ENCODE data around the gene PUDP.
A peak's percentile ranks its signal among the peaks of the same experiment; 100 is the strongest.

The PUDP gene

DNA sequence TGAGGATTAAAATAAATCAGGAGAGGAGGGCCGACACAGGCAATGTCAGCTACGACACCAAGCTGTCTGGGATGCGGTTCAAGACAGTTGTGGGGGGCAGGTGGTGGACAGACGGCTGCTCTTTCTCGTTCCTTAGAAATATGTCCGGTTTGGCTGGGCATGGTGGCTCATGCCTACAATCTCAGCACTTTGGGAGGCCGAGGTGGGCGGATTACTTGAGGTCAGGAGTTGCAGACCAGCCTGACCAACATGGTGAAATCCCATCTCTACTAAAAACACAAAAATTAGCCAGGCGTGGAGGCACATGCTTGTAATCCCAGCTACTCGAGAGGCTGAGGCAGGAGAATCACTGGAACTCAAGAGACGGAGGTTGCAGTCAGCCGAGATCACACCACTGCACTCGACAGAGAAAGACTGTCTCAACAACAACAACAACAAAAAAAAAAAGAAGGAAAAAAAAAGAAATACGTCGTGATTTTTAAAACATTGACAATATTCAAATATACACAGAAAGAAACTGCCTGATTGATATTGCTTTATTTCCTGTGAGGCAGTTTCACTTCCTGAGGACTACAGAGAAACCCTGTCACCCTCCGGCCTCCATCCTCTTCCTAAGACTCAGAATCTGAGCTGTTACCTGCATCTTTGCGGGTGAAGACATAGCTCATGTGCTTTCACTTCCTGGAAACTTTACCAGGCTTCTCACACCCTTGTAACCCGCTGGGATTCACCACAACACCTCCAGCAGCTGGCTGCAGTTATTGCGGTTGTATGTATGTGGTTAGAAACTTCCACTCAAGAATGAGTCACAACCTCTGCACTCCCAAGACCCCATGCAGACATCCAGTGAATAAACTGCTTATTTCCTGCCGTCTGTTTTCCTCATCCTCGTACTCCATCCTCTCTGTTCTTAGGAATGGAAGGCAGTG is 64.2 kb downstream of the PUDP start:
- peaks cover 35% of the 10 kb centered on the region for H3K4me1 Mint-ChIP-seq
- no peak overlapping the region for H3K4me3 Mint-ChIP-seq
- no peaks in the 10 kb centered on the region for H3K9me3 Mint-ChIP-seq
- TF ChIP-seq, protein P1, sequence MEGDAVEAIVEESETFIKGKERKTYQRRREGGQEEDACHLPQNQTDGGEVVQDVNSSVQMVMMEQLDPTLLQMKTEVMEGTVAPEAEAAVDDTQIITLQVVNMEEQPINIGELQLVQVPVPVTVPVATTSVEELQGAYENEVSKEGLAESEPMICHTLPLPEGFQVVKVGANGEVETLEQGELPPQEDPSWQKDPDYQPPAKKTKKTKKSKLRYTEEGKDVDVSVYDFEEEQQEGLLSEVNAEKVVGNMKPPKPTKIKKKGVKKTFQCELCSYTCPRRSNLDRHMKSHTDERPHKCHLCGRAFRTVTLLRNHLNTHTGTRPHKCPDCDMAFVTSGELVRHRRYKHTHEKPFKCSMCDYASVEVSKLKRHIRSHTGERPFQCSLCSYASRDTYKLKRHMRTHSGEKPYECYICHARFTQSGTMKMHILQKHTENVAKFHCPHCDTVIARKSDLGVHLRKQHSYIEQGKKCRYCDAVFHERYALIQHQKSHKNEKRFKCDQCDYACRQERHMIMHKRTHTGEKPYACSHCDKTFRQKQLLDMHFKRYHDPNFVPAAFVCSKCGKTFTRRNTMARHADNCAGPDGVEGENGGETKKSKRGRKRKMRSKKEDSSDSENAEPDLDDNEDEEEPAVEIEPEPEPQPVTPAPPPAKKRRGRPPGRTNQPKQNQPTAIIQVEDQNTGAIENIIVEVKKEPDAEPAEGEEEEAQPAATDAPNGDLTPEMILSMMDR (IDR thresholded peaks at IDR 0.05; ENCODE audit: unreplicated experiment in 3 of 3) = no peak
- H3K27me3 Mint-ChIP-seq (ENCODE audit: low read depth) = no peaks in the 10 kb centered on the region
- peak overlapping the region in 2 of 3 experiments; percentile 9 to 56 for H3K27ac Mint-ChIP-seq
- H3K36me3 Mint-ChIP-seq (ENCODE audit: low read depth) = peaks cover 19% of the 10 kb centered on the region

DNA sequence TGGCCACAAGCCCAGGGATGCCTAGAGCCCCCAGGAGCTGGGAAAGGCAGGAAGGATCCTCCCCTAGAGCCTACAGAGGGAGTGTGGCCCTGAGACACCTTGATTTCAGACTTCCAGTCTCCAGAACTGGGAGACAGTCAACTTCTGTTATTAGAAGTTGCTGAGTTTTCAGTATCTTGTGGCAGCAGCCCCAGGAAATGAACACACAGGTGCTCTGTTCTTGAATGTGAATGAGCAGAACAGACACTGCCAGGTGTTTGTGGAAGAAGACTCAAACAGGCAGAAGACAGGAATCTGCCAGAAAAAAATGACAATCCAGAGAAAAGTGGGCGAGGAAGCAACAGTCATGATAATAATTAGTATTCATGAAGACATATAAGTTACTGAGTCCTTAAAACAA is 64.9 kb downstream of the PUDP start:
- H3K36me3 Mint-ChIP-seq (ENCODE audit: low read depth) = peaks cover 19% of the 10 kb centered on the region
- TF ChIP-seq, protein P1 (IDR thresholded peaks at IDR 0.05; ENCODE audit: unreplicated experiment in 3 of 3) = no peak
- no peaks in the 10 kb centered on the region for H3K9me3 Mint-ChIP-seq
- H3K4me1 Mint-ChIP-seq = peaks cover 30% of the 10 kb centered on the region
- no peak overlapping the region for H3K4me3 Mint-ChIP-seq
- peak overlapping the region in 2 of 3 experiments; percentile 9 to 56 for H3K27ac Mint-ChIP-seq
- no peaks in the 10 kb centered on the region for H3K27me3 Mint-ChIP-seq (ENCODE audit: low read depth)

DNA sequence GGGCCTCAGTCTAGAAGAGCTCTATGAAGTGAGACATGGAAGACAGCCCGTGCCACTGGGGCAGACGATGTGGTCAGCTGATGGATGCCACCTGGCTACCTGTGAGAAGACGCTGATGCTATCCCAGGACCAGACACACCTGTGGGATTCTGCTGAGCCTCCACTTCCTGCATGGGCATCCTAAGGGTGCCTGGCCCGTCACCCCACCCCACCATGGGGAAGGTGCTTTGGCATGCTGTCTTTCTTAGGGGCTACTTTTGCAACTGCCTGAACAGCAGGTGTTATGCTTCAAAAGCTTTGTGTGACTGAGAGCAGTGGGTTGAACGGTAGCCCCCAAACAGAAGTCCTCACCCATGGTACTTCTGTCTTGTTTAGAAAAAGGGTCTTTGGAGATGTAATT is 65.4 kb downstream of the PUDP start:
- H3K27ac Mint-ChIP-seq = no peak overlapping the region

DNA sequence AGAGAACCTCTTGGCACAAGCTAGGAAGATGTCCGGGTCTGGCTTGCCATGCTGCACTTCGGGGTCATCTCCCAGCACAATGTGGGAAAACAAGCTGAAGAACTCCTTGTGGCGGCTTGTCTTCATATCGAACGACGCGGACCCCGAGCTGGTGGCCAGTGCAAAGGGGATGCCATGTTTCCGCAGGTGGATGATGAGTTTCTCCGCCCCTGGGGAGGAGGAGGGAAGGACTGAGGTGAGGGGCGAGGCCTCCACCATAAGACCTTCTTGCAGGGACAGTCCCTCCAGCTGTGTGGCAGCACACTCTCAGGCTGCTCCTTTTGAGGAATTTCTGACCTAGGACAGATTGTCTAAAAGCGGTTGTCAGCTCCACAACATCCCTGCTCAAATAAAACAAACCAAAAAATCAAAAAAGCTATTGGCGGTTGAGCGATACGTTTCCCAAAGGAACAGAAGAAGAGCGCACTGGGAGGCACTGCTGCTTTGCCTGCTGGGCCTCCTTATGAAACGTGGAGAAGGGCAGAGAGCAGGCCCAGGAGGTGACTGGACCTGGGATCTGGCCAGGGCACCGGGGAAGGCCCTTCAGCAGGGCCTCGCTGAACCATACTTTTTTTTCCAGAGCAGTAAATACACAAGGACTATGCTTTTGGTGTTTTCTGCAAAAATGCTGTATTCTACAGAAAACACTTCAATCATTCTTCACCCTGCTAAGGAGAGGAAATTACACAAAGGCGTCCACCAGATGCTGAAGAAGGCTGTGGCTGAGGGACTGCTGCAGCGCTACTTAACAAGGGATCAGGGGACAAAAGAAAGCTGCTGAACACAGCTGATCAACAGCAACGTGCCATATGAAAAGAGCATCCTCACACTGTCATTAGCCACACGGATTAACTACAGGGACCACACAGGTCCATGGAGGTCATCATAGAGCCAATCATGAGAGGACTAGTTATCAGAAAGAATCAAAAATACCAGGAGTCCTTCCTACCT is 70.4 kb downstream of the PUDP start:
- H3K9me3 Mint-ChIP-seq = no peaks in the 10 kb centered on the region
- no peak overlapping the region for H3K4me3 Mint-ChIP-seq
- H3K27ac Mint-ChIP-seq = no peak overlapping the region
- H3K36me3 Mint-ChIP-seq (ENCODE audit: low read depth) = peaks cover 22% of the 10 kb centered on the region
- H3K4me1 Mint-ChIP-seq = peaks cover 5% of the 10 kb centered on the region
- no peaks in the 10 kb centered on the region for H3K27me3 Mint-ChIP-seq (ENCODE audit: low read depth)
- TF ChIP-seq, protein P1 (IDR thresholded peaks at IDR 0.05; ENCODE audit: unreplicated experiment in 3 of 3) = no peak

More for the DNA sequence above, 65.4 kb downstream of the PUDP start:
- Mint-ChIP-seq H3K27me3 (ENCODE audit: low read depth) (no peaks in the 10 kb centered on the region), H3K4me1 (peaks cover 30% of the 10 kb centered on the region), H3K36me3 (ENCODE audit: low read depth) (peaks cover 23% of the 10 kb centered on the region), H3K9me3 (no peaks in the 10 kb centered on the region), H3K4me3 (no peak overlapping the region)
- TF ChIP-seq, protein P1 (IDR thresholded peaks at IDR 0.05; ENCODE audit: unreplicated experiment in 3 of 3) = no peak

DNA sequence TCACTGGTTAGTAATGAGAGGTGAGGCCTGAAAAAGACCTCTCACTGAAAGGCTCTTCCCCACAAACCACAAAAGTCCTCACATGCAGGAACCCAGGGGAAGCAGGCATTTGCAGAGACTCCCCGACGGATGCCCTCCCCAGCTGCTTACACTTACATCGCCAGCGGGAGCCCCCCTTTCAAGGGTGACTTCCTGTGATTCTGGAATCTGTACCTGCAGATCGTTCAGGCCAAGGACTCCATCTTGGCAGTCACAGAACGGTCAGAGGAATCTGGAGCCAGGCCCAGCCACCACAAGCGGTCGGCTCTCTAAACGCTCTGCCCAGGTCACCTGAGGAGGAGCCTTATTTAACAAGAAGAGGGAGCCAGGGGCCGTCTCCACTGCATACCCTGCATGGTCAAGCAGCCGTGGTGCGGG is 71.7 kb downstream of the PUDP start:
- no peaks in the 10 kb centered on the region for H3K27me3 Mint-ChIP-seq (ENCODE audit: low read depth)
- H3K4me3 Mint-ChIP-seq = no peak overlapping the region
- peaks cover 27% of the 10 kb centered on the region for H3K36me3 Mint-ChIP-seq (ENCODE audit: low read depth)
- H3K27ac Mint-ChIP-seq = no peak overlapping the region
- H3K4me1 Mint-ChIP-seq = peaks cover 5% of the 10 kb centered on the region
- TF ChIP-seq, protein P1 (IDR thresholded peaks at IDR 0.05; ENCODE audit: unreplicated experiment in 3 of 3) = no peak
- H3K9me3 Mint-ChIP-seq = no peaks in the 10 kb centered on the region

Measured in nephron (organoid).